ENCODE measurements around the gene GOLGA8O.
"Not testable (repeated sequence)": the region's sequence is repeated elsewhere in the genome, so short reads cannot be mapped to it uniquely, and the experiment has no call there.

DNA sequence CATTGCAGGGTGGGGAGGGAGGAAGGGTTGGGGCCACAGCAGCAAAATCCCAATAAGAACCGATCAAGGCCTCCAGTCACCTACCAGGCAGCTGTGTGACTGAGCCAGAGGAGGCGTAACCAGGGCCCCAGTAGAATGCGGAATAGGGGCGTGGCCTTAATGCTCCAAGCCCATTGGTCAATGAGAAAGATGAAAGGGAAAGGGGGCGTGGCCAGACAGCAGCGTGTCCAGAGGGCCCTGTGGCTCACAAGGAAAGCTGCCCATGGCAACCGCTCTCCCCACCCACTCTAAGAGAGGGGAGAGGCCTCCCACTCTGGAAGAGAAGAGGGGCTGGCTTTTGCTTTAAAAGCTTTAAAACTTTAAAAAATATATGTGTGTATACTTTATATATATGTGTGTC, at the start of gene GOLGA8O:
- TF ChIP-seq EZH2phosphoT487 (IDR thresholded peaks at IDR 0.05) = not testable (repeated sequence)
- TF ChIP-seq, protein P1, sequence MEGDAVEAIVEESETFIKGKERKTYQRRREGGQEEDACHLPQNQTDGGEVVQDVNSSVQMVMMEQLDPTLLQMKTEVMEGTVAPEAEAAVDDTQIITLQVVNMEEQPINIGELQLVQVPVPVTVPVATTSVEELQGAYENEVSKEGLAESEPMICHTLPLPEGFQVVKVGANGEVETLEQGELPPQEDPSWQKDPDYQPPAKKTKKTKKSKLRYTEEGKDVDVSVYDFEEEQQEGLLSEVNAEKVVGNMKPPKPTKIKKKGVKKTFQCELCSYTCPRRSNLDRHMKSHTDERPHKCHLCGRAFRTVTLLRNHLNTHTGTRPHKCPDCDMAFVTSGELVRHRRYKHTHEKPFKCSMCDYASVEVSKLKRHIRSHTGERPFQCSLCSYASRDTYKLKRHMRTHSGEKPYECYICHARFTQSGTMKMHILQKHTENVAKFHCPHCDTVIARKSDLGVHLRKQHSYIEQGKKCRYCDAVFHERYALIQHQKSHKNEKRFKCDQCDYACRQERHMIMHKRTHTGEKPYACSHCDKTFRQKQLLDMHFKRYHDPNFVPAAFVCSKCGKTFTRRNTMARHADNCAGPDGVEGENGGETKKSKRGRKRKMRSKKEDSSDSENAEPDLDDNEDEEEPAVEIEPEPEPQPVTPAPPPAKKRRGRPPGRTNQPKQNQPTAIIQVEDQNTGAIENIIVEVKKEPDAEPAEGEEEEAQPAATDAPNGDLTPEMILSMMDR (IDR thresholded peaks at IDR 0.05) = not testable (repeated sequence)

Measured in neural progenitor cell (in vitro differentiated cells).